HG03354 (cell line): ENCODE results near the gene TMEM121.
A peak's percentile ranks its signal among the peaks of the same experiment; 100 is the strongest.

Experiments used
- ATAC-seq: cut with Tn5 transposase; IDR thresholded peaks from one replicate; pipeline ENCODE4 v1.9.1; 2021; ENCODE audit warnings: mild to moderate bottlenecking; ENCODE audit not compliant: unreplicated experiment, poor library complexity, severe bottlenecking

TMEM121 gene

DNA sequence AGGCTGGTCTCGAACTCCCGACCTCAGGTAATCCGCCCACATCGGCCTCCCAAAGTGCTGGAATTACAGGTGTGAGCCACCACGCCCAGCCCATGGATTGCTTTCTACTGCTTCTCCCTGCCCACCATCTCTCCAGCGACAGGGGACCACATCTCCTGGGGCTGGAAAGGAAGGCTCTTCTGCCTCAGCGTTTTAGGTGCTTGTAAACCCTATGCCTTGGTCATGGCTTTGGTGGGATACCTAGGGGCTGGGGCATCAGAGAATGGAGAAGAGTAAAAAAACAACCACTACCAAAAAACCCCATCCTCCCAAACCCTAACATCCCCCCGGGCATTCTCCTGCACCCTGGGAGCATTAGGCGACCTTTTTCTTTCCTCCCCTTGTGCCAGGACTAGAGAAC lies 1.1 kb upstream of the TMEM121 start:
- ATAC-seq: no peak

DNA sequence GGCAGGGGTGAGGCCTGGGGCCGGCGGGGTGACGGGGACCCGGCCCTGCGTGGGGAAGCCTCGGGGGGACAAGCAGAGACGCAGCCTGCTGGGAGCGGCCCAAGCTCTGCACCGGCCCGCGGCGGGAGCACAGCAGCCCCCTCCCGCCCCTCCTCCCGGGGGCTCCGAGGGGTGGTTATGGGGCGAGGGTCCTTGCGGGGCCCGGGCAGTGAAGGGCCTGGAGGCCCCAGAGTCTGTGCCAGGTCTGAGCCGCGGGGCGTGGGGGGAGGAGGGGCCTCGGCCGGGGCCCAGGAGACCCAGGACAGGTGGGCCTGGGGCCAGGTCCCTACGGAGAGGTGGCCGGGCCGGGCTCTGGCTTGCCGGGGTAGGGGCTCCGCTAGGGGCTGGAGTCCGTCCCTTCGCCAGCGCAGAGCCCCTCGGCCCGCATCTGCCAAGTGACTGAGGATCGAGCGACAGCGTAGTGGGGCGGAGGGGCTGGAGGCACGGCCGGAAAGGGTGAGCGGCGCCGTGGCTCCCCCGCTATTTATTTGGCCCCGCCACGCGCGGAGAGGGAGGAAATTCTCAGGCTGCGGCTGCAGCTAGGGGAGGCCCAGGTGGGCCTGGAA lies 495 bp downstream of the TMEM121 start:
- ATAC-seq: no peak

DNA sequence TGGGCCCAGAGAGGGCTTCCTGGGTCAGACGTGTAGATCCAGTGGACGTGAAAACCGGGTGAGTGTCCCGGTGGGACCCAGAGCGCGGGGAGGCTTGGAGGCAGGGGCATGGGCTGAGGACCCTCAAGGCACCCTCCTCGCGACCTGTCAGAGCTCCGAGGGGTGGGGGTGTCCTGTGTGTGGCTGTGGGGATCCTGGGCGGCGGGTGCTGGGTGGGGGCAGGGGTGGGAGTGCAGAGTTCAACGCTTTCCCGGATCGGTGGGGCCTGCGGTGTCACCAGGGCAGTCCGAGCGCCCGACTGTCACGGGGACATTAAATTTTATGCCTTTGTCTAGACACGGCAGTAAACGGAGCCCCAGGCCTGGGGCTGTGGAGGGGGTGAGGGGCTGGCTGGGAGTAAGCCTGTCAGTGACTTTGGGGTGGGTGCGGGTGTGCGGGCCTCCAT lies 1.0 kb downstream of the TMEM121 start:
- ATAC-seq: no peak

DNA sequence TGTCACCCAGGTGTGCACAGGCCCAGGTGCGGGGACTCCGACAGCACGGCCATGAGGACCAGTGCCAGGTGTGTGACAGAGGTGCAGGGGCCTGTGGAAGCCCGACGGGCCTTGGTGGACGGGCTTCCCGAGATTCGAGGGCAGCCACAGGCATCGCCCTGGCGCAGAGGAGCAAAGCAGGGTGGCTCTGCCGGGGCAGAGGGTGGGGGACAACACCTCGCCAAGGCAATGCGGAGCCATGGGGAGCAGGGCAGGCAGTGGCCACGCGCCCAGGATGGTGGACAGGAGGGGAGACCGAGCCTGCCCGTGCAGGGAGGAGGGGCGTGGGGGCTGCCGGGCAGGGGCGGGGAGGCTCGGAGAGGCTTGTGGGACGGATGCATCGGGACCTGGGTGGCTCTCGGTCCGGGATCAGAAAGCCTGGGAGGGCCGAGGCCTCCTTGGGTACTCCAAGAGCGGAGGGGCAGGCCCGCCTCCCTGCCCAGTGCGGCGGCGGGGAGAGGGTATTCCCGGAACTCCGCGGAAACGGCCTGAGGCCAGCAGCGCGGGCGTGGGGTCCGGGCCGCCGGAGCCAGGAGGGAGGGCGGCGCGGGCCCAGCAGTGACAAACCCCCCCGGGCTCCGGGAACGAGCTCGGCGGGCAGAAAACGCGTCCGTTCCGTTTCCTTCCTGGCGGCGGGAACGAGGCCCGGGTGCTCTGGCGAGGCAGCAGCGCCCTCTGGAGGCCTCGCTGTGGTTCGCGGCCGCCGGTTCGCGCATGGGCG lies 1.6 kb downstream of the TMEM121 start:
- ATAC-seq: peak; percentile 52

DNA sequence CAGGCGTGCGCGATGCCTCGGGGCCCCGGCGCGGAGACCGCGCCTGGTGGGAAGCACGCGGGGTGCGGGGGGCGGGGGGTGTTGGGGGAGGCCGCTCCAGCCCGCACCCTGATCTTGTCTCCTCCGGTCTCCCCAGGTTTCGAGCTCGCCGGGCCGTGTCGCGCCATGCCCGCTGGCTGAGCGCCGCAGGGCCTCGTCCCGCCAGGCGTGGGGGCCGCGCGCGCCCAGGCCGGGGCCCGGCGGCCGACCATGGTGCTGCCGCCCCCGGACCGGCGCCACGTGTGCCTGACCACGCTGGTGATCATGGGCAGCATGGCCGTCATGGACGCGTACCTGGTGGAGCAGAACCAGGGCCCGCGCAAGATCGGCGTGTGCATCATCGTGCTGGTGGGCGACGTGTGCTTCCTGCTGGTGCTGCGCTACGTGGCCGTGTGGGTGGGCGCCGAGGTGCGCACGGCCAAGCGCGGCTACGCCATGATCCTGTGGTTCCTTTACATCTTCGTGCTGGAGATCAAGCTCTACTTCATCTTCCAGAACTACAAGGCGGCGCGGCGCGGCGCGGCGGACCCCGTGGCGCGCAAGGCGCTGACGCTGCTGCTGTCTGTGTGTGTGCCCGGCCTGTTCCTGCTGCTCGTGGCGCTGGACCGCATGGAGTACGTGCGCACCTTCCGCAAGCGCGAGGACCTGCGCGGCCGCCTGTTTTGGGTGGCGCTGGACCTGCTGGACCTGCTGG lies 2.4 kb downstream of the TMEM121 start:
- ATAC-seq: peak; percentile 11

DNA sequence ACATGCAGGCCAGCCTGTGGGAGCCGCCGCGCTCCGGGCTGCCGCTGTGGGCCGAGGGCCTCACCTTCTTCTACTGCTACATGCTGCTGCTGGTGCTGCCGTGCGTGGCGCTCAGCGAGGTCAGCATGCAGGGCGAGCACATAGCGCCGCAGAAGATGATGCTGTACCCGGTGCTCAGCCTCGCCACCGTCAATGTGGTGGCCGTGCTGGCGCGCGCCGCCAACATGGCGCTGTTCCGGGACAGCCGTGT lies 2.9 kb downstream of the TMEM121 start:
- ATAC-seq: no peak

DNA sequence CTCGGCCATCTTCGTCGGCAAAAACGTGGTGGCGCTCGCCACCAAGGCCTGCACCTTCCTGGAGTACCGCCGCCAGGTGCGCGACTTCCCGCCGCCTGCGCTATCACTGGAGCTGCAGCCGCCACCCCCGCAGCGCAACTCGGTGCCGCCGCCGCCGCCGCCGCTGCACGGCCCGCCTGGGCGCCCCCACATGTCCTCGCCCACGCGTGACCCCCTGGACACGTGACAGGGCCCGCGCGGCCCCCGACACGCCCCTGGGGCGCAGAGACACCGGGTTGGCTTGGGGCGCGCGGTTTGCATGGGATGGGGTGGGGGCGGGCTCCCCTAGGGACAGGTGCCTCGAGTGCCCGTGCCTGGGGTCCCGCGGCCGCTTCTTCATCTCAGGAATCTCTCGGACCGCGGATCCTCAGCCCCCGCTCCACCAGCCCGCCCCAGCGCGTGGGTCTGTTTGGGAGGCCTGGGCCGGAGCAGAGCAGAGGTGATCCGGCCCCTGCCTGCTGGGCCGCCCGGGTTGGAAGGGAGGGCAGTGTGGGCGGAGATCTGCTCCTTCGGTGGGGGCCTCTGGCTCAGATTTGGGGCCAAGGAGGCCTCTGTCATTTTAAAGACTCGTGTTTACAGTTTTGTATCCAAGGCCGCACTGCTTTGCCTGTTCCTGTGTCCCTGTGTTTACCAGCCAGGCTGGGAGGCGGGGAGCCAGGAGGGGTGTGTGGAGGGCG lies 3.3 kb downstream of the TMEM121 start:
- no peak for ATAC-seq

DNA sequence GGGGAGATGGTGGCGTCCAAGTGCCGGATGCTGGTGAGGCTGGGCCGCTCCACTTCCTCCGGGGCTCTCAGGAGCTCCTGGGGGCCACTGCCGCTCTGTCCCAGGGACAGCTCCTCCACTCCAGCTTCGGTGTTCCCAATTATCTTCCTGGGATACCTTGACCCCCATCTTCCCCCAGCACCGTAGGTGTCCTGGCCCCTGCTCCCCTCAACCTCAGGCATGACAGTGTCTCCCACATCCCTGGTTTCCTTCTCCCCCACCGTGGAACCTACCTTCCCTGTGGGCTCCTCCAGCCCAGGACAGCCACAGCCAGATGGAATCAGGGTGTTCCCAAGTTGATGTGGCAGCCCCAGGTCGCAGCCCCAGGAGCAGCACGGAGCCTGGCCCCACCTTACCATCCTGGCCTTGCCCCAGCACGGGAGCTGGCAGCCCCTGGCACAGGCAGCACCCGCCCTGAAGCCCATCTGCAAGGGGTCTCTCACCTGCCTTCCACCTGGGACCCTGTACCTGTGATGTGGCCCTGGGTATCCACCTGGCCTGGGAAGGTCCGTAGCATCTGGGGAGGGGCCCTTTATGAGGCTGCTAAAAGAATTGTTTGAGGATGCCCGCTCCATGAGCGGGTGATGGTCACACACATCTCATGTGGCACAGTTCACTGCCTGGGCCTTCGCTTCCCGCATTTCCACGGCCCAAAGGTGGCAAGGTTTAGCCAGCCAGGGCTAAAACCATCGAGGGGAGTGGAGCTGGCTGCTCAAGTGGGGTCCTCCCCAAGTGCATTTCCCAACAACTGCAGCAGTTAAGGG lies 4.1 kb downstream of the TMEM121 start:
- ATAC-seq: no peak

DNA sequence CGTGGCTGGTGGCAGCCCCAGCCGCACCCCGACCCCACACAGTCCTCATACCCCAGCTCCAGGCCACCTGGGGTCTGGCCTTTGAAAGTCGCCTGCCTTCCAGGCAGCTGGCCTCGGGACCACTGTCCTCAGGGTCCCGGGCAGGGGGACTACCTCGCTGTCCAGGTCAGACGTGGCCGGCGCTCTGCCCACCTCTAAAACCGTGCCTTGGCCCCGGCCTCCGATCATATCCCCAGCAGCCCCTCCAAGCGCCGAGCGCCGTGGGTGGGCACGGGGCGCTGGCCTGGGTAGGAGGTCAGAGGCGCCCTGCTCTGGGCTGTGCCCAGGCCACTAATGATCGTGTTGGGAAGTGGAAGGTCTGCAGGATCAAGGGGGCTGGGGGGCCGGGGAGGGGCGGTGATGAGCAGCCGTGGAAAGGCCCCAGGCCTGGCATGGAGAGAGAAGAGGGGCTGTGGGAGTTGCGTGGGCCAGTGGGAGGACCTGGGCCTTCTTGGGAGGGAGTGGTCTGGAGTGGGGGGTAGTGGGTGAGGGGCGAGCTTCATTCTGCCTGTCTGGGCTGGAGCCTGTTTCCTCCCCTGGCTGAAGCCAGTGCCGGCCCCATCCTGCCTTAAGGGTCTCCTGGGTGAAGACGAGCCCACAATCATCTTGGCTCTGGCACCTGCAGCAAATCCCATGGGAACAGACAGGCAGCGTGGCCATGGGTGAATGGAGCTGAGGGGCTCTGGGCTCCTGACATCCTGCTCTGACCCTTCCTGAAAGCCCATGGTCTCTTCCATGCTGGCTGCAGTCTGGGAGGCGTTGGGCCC lies 4.9 kb downstream of the TMEM121 start:
- no peak for ATAC-seq

DNA sequence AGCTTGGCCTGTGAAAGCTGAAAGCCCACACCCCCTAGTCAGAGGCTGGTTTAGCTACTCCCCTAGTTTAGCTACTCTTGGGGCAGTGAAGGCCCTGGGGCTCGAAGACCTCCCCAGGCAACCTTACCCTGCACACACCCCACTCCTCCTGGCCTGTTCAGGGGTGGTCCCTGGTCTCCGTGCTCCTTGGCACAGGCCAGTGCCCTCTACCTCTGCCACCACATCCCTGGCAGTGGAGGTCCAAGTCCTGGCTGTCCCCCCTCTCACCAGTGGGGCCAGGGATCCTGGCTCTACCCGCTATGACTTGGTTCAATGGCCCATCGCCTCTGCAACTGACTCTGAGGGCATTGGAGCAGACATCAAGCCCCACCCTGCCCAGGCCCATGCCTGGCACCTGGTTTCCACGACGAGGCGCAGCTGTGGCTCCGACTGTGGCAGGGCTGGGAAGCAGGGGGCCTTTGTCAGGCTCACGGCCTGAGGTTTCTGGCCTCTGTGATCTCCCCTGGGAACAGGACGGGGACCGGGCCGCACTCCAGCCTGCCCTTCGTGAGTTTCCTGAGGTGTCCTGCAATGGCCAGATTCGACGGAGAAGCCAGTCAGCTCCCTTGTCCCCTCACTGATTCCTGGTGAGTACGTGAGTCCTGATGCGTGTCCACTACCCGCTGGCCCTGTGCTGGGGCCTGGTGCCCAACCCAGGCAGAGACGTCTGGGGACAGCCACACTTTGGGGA lies 5.7 kb downstream of the TMEM121 start:
- ATAC-seq: no peak

DNA sequence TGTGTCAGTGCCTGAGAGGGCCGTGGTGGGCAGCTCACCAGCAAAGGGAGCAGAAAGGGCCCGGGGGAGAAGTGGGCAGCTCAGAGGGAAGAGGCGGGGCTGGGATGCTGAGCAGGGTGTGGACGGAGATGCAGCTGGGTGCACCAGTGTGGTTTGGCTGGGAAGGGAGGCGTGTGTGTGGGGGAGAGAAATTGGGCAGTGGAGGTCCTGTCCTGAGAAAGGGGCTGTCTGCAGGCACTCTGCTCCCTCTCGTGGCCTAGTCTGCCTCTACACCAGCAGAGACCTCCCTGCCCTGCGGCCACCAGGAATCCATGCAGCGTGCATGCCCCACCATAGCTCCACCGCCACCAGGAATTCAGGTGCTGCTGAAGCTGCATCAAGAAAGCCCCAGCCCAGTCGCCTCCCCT lies 6.4 kb downstream of the TMEM121 start:
- peak; percentile 63 for ATAC-seq

DNA sequence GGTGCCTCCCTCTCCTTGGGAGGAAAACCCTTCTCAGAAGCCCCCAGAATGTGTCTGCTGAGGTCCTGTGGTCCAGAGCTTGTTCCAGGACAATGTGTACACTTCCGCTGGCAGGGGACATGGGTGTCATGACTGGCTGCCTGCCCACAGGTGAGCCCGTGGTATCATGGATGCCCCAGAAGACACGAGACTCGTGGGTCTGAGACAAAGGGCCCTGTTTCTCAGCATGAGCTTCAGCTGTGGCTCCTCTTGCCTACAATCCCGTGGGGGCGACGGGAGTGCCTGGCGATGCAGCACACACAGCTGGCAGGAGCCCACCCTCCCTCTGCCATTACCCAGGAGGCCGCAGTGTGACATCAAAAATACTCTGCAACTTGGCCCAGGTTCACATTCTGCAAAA lies 7.0 kb downstream of the TMEM121 start:
- ATAC-seq: no peak

DNA sequence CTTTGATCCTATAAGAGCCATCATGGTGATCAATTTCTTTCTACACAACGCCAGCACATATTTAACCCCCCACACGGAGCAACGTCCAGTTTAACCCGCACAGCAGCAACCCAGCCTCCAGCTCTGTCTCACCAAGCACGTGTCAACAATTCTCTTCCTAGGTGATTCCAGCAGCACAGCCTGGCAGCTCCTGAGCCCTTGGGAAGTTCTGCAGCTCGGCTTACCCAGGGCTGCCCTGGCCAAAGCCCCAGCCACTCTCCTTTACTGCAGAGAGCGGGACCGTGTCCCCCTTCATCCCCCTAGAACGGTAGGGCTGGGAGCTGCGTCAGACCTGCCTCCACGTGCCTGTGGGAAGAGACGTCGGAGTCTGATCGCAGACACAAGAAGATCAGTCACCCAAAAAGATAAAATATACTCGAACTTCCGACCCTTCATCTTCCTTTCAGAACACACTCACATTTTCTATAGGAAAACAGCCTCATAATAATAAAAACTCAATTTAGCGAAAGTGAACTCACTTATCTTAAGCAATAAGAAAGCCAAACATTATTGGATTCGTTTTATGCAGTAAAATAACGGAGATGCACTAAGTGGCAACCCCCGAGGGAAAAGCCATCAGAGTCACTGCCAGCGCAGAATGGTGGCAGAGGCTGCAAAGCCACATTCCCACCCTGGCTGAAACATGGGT lies 7.6 kb downstream of the TMEM121 start:
- ATAC-seq: no peak

DNA sequence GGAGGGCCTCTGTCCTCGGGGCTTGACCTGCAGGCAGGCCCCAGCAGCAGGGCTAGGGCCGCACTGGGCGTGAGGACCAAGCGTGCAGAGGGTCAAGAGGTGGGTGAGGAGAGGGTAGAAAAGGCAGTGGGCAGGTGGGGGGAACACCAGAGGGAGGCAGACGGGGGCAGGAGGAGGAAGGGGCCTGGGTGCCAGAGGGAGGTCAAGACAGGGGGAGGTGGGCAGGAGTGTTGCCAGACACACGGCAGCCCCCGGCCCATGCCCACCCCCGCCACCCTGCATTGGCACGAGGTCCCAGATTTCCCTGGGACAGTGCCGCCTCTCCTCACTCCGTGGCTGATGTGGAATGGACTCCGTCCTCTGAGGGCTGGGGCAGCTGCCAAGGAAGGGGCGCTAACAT lies 8.2 kb downstream of the TMEM121 start:
- ATAC-seq: no peak

DNA sequence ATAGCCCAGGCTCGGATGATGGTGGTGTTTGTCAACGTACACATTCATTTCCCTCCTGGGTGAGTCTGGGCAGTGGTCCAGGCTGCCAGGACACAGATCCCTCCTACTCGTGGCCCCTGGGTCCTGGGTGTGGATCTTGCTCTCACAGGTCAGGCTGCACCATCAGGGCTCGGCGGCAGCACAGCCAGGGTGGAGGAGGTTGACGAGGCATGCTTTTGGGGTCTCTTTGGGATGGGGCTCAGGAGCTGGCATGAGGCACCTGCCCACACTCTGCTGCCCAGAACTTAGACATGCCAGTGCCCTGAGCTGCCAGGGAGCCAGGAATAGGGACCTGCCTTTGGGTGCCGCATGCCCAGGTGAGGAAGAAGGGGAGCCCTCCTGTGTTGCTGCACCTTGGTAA lies 9.7 kb downstream of the TMEM121 start:
- no peak for ATAC-seq

DNA sequence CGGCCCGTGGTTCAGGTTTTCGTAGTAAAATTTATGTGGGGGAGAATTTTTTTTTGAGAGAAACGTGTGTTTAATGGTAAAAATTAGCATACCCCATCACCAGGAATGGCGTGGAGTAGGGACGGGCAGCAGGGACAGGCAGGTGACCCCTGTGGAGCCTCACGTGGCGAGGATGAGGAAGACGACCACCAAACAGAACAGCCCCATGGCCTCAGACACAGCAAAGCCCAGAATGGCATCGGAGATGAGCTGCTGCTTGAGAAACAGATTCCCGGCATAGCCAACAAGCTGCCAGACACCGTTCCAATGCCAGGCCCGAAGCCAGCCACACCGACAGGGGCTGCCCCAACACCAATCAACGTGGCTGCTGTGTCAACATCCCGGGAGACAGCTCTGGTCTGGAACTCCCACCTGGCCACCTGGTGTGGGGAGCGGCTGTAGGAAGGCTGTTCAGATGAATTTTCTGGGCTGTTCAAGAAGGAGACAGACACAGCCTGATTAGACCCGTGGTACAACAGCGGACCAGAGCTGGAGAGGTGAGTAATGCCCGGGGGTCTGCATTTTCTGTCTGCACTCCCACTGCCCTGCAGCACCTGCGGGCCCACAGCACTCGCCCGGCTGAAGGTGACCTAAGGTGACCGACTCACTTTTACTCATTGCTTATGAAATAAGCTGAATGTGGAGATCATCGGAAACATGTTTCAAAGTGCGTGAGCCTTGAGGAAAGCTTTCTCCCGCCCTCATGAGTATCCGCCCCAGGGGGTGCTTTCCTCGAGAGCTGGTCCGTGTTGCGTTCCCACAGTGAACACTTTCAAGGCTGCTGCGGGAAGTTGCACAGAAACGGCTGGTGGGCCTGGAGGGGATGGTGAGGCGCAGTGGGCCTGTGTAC lies 10.6 kb downstream of the TMEM121 start:
- ATAC-seq: no peak
